ENCODE measurements around the gene ARL2.
"Not testable (repeated sequence)": the region's sequence is repeated elsewhere in the genome, so short reads cannot be mapped to it uniquely, and the experiment has no call there.

ARL2 gene

DNA sequence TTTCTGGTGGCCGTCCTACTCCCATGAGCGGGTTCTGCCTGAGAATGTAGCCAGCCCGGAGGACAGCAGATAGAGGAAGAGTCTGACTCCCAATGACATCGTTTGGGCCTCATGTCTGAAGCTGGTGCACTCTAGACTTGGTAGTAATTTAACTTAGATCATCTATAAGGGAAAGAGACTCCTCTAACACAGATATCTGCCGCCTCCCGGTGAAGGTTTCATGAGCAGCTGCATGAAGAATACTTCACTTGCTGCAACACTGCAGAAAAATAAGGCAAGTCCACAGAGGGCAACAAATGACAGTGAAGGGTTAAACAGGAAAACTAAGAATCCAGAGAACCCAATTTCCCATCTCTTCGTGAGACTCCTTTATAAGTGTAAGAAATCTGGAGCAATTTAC is 5.9 kb upstream of the ARL2 start:
- DNase-seq (ENCODE audit: low spot score): no peak

DNA sequence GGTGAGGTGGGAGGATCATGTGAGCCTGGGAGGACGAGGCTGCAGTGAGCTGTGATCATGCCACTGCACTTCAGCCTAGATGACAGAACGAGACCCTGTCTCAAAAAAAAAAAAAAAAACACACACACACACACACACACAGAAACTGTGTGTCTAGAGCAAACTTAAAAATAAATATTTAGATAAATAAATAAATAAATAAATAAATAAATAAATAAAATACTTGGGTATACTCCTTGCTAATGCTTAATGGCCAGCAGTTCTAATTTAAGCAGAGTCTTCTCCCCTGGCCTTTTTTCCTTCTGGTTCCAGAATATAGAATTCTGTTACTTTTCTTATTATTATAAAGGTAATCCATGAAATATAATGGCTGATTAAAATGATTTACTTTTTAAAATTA is 5.1 kb upstream of the ARL2 start:
- DNase-seq (ENCODE audit: low spot score): no peak

DNA sequence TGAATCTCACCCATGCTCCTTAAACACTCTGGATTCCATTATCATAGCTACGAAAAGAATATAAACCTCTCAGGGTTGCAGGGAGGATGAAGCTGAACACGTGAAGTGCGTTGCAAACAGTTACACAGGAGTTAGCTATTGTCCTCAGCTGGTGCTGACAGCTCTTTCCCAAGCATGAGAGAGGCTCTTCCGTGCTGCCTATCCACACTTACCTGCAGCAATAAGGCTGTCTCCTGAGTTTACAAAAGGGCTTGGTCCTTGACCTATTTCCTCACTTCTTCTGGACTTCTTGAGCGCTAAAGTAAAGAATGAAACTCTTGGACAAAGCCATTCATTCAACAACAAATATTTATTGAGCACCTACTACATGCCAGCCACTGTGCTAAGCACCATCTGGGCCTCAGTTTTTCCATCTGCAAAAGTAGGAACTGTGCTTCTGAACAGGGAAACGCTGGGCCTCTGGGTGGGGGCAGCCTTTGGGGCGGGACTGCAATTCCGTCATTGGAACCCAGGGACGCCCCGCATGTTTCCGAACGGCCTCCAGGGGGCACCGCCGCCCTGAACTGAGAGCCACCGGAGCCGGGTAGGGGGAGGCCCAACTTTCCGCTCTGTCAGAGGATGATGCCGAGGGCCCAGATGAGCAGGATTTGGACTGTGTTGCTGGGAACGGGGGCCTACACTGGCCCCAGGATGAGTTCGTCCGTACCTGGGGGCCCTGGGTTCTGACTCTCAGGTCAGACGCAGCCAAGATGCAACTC is 651 bp upstream of the ARL2 start:
- peak; percentile 94 for DNase-seq (ENCODE audit: low spot score)

DNA sequence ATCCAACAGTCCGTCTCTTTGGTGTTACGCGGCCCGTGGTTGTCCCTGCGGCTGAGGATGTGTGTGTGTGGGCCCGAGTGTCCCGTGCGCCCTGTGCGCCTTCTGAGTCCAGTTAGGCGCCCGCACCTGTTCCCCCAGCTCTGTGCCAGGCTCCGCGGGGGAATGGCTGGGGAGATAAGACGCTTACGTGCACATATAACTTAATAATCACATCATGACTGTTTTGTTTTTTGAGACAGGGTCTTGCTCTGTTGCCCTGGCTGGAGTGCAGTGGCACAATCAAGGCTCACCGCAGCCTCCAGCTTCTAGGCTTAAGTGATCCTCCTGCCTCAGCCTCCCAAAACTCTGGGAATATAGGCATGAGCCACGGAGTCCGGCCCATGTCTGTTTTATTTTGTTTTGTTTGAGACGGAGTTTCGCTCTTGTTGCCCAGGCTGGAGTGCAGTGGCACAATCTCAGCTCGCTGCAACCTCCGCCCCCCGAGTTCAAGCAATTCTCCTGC is 817 bp downstream of the ARL2 start:
- no peak for DNase-seq (ENCODE audit: low spot score)

DNA sequence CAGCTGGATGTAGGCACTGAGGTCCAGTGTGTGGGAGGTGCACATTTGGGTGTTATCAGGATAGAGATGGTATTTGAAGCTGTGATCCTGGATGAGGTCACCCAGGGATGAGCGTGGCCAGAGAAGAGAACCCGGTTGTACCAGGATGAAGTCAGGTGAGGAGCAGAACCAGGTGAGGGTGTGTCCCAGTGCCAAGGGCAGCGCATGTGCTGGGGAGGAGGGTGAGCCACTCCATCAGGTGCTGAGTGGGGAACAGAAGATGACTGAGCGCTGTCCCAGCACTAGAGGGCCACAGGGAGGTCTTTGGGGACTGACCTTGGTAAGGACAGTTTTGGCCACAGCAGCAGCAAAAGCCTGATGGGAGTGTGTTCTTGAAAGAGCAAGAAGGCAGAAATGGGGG is 2.7 kb downstream of the ARL2 start:
- no peak for DNase-seq (ENCODE audit: low spot score)

DNA sequence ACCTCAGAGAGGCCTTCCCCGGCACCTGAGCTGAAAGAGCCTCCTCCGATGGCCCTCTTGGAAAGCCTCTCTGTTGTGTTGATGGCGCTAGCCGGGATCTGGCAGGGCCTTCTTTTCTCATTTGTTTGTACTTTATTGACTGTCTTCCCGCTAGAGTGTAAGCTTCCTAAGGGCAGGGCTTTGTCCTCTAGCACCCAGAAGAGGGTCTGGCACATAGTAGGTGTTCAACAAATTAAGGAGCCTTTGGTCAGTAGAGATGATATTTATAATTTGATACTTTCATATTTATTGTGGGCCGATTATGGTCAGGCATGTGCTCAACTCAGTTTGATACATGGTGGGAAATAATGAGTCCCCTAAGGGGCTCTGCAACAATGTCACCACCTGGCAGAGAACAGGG is 4.0 kb downstream of the ARL2 start:
- DNase-seq (ENCODE audit: low spot score): no peak

DNA sequence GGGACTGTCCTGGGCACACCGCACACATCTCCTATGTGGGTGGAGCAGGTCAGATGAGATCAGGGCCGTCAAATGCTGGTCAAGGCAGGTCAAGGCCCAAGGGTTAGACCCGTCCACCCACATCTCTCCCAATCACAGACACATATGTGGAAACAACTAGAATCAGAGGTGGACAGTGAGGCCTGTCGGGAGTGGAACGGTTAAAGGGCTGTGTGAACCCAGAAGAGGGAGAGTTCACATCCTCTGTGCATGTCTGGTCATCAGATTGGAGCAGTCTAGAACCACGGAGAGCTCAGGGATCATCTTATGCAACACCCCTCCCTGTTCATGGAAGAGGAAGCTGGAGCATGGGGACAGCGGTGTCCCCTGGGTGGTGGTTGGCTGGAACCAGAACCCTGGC is 5.9 kb downstream of the ARL2 start:
- DNase-seq (ENCODE audit: low spot score): no peak

DNA sequence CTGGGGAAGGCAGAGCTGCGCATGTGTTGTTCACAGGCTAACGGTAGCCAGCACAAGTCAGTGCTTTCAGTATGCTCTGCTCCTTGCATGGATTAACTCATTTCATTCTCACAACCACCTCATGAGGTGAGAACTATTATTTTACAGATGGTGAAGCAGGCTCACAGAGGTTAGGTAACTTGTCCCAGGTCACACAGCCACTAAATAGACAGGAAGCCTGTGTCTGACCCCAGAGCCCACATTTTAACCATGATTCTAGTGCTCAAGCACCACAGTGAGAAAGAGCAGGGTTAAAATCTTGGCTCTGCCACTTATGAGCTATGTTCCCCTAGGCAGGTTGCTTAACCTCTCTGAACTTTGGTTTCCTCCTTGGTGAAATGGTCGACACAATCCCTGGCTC is 7.0 kb downstream of the ARL2 start:
- no peak for DNase-seq (ENCODE audit: low spot score)

DNA sequence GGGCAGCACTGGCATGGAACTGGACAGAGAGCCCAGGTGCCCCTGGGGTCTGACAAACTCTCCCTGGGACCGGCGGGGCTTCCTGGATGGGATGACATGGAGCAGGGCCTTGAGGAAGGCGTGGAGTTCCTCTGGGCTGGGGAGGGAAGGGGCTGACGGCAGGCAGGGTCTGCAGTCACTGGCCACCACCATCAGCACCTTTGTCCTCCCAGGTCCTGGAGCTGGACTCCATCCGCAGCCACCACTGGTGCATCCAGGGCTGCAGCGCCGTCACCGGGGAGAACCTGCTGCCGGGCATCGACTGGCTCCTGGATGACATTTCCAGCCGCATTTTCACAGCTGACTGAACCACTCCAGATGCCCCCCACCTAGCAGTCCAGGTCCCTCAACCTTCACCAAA is 7.5 kb downstream of the ARL2 start:
- no peak for DNase-seq (ENCODE audit: low spot score)

DNA sequence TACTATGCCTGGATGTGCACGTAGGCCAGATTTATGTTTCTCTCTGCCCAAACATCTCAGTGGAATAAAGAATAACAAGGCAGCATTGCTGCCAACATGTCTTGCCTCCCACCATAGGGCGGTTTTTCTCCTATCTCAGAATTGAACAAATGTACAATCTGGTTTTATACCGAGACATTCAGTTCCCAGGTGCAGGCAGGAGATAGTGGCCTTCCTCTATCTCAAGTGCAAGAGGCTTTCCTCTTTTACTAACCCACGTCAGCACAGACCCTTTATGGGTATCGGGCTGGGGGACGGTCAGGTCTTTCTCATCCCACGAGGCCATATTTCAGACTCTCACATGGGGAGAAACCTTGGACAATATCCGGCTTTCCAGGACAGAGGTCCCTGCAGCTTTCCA is 9.5 kb downstream of the ARL2 start:
- not testable (repeated sequence) for DNase-seq (ENCODE audit: low spot score)

DNA sequence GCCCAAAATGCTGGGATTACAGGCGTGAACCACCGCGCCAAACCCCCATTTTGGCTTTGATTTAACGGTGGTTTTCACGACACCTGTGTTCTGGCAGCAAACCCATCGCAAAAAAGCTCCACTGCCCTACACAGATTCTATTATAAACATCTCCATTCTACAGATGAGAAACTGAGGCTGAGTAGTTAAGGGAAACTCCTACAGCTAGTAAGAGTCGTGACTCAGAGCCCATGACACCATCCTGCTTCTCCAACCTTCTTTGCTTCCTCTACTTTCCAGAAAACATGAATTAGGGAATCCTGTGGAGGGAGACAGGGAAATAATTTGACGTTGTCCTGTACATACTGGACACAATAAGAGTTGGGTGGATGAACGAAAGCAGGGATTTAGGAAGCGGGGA is 12.8 kb downstream of the ARL2 start:
- no peak for DNase-seq (ENCODE audit: low spot score)

DNA sequence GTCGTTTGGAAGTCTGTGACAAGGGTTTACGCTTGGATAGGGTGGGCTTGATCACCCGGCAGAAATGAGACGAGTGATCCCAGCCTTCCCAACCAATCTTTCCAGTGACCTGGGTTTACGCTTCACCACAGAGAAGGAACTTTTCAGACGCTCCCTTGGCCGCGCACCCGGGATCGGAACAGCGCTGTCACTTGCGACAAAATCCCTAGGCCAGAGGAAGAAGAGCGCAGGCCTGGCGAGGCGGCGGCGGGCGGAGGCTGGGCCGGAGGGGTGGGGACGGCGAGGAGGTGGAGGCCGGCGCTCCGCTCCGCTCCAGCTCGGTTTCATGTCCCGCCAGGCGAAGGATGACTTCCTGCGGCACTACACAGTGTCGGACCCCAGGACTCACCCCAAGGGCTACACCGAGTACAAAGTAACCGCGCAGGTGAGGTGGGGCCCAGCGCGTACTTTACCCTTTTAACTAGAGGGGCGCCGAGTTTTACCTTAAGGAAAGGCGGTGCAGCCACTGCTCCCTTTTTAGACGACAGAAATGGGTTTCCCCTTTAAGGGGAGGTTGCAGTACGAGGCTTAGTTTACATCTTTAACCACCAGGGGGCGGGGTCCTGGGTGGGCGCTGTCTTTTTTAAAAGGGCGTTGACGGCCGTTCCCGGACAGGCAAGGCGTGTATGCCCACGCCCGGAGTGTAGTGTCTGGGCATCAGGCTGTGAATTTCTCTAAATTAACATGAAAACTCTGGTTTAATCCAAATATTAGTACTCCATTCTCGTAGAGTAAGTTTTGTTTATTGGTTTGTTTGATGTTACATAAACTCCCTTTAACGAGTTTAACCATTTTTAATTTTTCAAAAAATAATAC is 13.5 kb downstream of the ARL2 start, which contains the start of gene SNX15:
Gene SNX15, plus strand, starts transcription at position 227 of the 855 bp plus-strand sequence. Its CDS starts 99 bp downstream, at position 326.
- peak; percentile 95 for DNase-seq (ENCODE audit: low spot score)

DNA sequence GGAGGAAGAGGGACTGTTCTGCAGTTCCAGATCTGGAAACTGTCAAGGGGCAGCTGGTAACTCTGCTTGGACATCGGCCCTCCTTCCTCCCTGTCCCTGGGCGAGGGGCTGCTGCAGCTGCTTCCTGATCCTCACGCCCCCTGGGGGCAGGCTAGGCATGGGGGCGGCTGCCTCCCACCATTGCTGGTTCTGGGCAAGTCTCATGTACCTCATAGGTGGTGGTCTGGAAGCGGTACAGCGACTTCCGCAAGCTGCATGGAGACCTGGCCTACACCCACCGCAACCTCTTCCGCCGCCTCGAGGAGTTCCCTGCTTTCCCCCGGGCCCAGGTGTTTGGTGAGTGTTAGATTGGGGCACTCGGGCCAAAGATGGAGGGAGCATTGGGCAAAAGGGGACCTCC is 18.3 kb downstream of the ARL2 start:
- no peak for DNase-seq (ENCODE audit: low spot score)

DNA sequence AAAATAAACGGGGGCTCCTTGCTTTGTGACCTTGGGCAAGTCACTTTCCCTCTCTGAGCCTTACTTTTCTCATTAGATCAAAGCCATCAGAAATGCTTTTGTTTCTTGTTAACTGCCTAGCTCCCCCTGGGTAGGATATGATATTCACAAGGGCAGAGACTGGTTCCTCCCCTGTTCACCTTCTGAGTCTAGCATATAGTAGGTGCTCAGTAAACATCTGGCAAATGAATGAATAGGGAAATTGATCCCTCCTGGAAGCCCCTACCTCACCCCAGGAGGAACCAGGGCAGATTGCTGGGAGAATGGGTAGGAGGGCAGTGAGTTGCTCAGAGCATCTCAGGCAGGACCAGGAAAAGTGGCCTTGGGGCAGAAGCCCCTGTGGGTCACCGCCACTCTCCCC is 20.5 kb downstream of the ARL2 start:
- DNase-seq (ENCODE audit: low spot score): no peak

DNA sequence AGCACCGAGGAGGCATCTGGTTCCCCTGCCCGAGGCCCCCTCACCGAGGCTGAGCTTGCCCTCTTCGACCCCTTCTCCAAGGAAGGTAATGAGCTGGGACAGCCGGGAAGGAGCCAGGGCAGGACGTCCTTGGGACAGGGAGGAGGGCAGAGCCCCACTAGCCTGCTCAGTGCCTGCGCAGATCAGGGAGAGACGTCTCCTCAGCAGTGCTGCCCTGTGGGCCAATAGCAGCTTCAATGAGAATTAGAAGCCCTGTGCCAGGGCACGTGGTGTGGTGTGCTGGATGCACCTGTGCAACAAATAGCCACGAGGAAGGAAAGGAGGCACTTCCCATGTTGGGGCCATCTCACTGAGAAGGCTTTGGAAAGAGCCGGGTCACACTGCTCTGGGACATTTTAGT is 21.6 kb downstream of the ARL2 start:
- no peak for DNase-seq (ENCODE audit: low spot score)

DNA sequence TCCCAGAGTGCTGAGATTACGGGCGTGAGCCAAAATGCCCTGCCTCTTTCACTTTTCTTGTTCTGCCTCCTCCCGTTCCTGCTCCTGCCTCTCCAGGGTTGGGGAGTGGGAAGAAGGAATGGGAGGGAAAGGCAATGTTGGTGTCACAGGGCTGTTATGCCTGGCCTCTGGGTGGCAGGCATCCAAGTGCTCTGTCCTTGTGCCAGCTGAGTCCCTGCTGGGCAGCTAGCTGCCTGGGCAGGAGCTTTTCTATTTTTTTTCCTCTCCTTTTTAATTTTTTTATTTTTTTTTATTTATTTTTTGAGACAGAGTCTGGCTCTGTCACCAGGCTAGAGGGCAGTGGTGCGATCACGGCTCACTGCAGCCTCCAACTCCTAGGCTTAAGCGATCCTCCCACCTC is 23.0 kb downstream of the ARL2 start:
- DNase-seq (ENCODE audit: low spot score): no peak

DNA sequence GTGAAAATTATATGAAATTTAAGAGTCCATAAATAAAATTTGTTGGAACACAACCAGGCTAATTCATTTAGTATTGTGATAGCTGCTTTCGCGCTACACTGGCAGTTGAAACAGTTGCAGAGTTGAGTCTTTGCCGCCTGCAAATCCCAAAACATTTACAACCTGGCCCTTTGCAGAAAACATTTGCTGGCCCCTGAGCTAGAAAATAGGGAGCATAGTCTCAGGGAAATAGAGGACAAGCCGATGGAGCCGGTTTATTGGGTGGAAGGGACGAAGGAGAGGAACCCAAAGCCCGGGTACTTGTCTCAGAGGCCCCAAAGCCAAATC is 26.5 kb downstream of the ARL2 start:
- DNase-seq (ENCODE audit: low spot score): no peak

DNA sequence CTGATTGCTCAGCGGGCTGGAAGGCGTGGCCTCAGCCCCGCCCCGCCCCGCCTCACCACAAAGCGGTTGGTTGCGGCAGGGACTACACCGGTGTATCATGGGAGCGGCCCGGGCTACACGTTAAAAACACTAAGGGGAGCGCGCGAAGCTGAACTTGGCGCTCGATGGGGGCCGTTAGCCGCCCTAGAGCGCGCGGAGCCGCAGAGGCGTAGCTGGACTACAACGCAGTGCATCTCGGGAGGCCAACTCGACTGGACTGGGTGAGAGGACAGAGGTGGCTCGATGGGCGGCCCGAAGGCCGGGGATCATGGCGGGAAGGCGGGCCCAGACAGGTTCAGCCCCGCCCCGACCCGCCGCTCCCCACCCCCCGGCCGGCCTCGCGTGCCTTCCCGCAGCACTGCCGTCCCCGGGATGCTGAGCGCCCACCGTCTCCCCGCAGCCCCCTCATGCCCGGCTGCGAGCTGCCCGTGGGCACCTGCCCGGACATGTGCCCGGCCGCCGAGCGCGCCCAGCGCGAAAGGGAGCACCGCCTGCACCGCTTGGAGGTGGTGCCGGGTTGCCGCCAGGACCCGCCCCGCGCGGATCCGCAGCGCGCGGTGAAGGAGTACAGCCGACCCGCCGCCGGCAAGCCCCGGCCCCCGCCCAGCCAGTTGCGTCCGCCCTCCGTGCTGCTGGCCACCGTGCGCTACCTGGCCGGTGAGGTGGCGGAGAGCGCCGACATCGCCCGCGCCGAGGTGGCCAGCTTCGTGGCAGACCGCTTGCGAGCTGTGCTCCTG is 27.1 kb downstream of the ARL2 start, which contains the start of gene SAC3D1:
Gene SAC3D1, plus strand, starts transcription at position 364 of the 776 bp plus-strand sequence. Its CDS starts 83 bp downstream, at position 447.
- peak; percentile 96 for DNase-seq (ENCODE audit: low spot score)

DNA sequence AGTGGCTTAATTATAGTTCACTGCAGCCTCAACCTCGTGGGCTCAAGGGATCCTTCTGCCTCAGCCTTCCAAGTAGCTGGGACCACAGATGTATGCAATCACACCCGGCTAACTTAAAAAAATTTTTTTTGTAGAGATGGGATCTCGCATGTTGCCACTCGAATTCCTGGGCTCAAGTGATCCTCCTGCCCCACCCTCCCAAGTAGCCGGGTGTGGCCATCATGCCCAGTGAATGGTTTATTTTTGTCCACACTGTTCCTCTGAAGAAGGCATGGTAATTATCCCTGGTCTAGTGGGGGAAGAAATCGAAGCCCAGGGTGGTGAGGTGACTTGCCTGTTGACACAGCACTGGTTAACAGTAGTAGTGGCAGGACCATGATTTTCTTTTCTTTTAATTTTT is 28.9 kb downstream of the ARL2 start:
- no peak for DNase-seq (ENCODE audit: low spot score)

DNA sequence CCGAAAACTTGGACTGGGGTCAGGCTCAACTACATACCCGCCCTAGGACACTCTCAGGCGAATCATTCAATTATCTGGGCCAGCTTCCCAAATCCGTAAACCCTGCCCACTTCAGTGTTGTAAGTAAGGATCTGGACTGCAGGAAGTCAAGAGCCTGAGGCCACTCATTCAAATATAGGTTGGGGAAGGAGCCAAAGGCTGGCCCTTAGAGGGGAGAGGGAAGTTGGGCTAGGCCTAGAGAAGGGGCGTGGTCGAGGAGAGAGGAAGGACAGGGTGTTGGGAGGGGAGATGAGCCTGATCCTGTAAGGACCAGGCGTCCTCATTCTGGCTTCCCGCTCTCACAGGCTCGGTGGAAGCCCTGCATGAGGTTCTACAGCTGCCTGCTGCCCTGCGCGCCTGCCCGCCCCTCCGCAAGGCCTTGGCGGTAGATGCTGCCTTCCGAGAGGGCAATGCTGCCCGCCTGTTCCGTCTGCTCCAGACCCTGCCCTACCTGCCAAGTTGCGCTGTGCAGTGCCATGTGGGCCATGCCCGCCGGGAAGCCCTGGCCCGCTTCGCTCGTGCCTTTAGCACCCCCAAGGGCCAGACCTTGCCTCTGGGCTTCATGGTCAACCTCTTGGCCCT is 30.0 kb downstream of the ARL2 start:
- DNase-seq (ENCODE audit: low spot score): peak; percentile 63

DNA sequence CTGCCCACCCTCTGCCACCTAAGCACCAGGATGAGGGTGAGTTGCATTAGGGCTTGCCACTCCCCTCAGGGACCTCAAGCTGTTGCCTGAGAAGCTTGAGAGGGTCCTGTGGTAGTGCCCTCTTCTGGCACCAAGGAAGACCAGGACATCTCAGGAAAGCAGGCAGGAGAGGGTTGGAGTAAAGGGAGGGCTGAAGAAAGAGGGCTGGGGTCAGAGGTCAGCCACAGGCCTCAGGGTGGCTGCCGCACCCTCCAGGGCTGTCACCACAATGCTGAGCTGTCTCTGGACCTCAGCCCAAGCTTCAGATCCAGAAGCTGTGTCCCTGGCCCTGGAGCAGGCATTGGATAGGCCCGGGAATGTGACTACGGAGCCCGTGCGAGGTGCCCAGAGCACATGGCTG is 31.1 kb downstream of the ARL2 start:
- no peak for DNase-seq (ENCODE audit: low spot score)

DNA sequence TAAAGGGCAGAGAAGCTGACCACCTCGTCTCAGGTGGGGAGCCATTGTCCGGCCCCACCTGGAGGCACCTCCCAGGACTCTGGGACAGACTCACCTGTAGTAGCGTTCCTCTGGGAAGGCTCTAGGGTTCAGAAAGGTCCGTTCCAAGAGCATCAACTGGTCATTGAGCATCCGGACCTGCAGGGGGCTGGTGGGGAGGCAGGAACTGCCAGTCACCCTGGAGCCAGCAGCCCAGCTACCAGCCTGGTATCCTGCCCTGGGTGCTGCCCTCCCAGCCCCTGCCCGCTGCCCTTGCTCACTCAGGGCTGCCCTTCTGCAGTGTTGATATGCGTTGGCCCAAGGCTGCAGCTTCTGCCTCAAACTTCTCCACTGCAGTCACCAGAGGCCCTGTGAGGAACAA is 31.8 kb downstream of the ARL2 start:
- DNase-seq (ENCODE audit: low spot score): no peak
